Uterus (tissue), 4 donors: ENCODE data around the gene PRRX2. TPM values are rescaled to one million over a fixed set of nuclear protein-coding genes. Genes with fewer than 3 reads are reported as not detected.
A peak's percentile ranks its signal among the peaks of the same experiment; 100 is the strongest.

Experiments
- DNase-seq, 2 donors: peaks; one replicate each; pipeline ENCODE4 v3.0.0-alpha.2; 2019 to 2020
- H3K27ac ChIP-seq, 2 donors: fragments of 200-600 bp; sonication (generic); 1 replicate in 1 of 2; 2 replicates in 1 of 2; pipeline ENCODE4 v1.5.1; 2016 to 2018
- H3K27me3 ChIP-seq, 2 donors: fragments of 200-600 bp; sonication (generic); one replicate each; pipeline ENCODE4 v1.5.1; 2018 to 2019; ENCODE audit warnings: control low read depth in 1 of 2
- H3K36me3 ChIP-seq, 2 donors: fragments of 200-600 bp; sonication (generic); one replicate each; pipeline ENCODE4 v1.5.1; 2019; ENCODE audit warnings: control low read depth in 1 of 2
- H3K4me1 ChIP-seq, 2 donors: fragments of 200-600 bp; sonication (generic); one replicate each; pipeline ENCODE4 v1.5.1; 2018 to 2019; ENCODE audit warnings: control low read depth in 1 of 2
- H3K4me3 ChIP-seq, 2 donors: fragments of 200-600 bp; sonication (generic); 1 replicate in 1 of 2; 2 replicates in 1 of 2; pipeline ENCODE4 v1.5.1; 2018 to 2019; ENCODE audit warnings: mild to moderate bottlenecking in 1 of 2
- H3K9me3 ChIP-seq, 2 donors: fragments of 200-600 bp; sonication (generic); one replicate each; pipeline ENCODE4 v1.5.1; 2019; ENCODE audit warnings: control low read depth in 1 of 2
- CTCF ChIP-seq, 4 experiments: fragments of 200-600 bp in 2 of 4; fragments of 450-650 bp in 2 of 4; sonication (generic) in 2 of 4; IDR thresholded peaks; one replicate each; pipeline ENCODE4 v1.5.1; 2016 to 2019; ENCODE audit warnings: antibody characterized with exemption in 4 of 4, mild to moderate bottlenecking in 2 of 4, moderate library complexity in 1 of 4
- POLR2A ChIP-seq, 2 donors: fragments of 450-650 bp; IDR thresholded peaks; one replicate each; pipeline ENCODE4 v1.6.1; 2016; ENCODE audit warnings: antibody characterized with exemption in 2 of 2, mild to moderate bottlenecking in 1 of 2, moderate library complexity in 1 of 2
- intact Hi-C: fragments of 100-400 bp; cut with DNase I; formaldehyde crosslinking; loops from one replicate; pipeline ENCODE4 v1.15.1; 2023; ENCODE audit warnings: low total_unique reads
- total RNA-seq, 4 donors: library from RNA; depleted of rRNA in 3 of 4; stranded (reverse); fragments of >200 nt in 3 of 4; gene quantifications; one replicate each; pipeline versions ENCODE4 v1.1.0 to v1.2.4, GENCODE V29; 2014 to 2023
- donor health status: DM: yes; HTN: yes; CAD: no.

PRRX2 gene
- total RNA-seq, 4 donors from 2014 or later, result 3.5 to 5.5 TPM; not detected in 2

GRCh38 chr9:129695870-129696269, 30.4 kb downstream of the PRRX2 start:
- TF ChIP-seq POLR2A (IDR thresholded peaks at IDR 0.05) (no peak), CTCF (IDR thresholded peaks at IDR 0.05) (no peak)
- Histone ChIP-seq H3K4me3 (no peak overlapping the region), H3K27me3 (no peaks in the 10 kb centered on the region), H3K27ac (peak overlapping the region in 1 of 2 donors; percentile 11), H3K36me3 (no peaks in the 10 kb centered on the region), H3K4me1 (peaks cover 0 to 10% of the 10 kb centered on the region in 2 donors), H3K9me3 (no peaks in the 10 kb centered on the region)
- intact Hi-C loops, result no loop called here
- DNase-seq, result no peak

- H3K36me3 ChIP-seq, result no peaks in the 10 kb centered on the region
- no peaks in the 10 kb centered on the region for H3K9me3 ChIP-seq
- H3K27me3 ChIP-seq, result no peaks in the 10 kb centered on the region
- TF ChIP-seq CTCF (IDR thresholded peaks at IDR 0.05), result no peak
- TF ChIP-seq POLR2A (IDR thresholded peaks at IDR 0.05), result peak in 1 of 2 donors; percentile 19
- H3K4me3 ChIP-seq, result peak overlapping the region; percentile 36 to 47
- intact Hi-C loops, result no loop called here
- peak overlapping the region; percentile 66 to 67 for H3K27ac ChIP-seq
- DNase-seq, result peak; percentile 45 to 59
- H3K4me1 ChIP-seq, result peaks cover 0 to 10% of the 10 kb centered on the region in 2 donors
Measured at GRCh38 chr9:129696944-129697655, 31.7 kb downstream of the PRRX2 start.

- peaks cover 0 to 10% of the 10 kb centered on the region in 2 donors for H3K4me1 ChIP-seq
- peak overlapping the region; percentile 36 to 47 for H3K4me3 ChIP-seq
- no peaks in the 10 kb centered on the region for H3K9me3 ChIP-seq
- H3K27me3 ChIP-seq, result no peaks in the 10 kb centered on the region
- no peaks in the 10 kb centered on the region for H3K36me3 ChIP-seq
- intact Hi-C loops, result no loop called here
- H3K27ac ChIP-seq, result peak overlapping the region; percentile 66 to 67
- DNase-seq, result peak; percentile 43 to 64
- TF ChIP-seq CTCF (IDR thresholded peaks at IDR 0.05) (no peak), POLR2A (IDR thresholded peaks at IDR 0.05) (no peak)
Measured at GRCh38 chr9:129697656-129698253, 32.3 kb downstream of the PRRX2 start.

- intact Hi-C loops, result no loop called here
- H3K36me3 ChIP-seq, result no peaks in the 10 kb centered on the region
- no peaks in the 10 kb centered on the region for H3K9me3 ChIP-seq
- peaks cover 0 to 13% of the 10 kb centered on the region in 2 donors for H3K4me1 ChIP-seq
- peak overlapping the region in 1 of 2 donors; percentile 47 for H3K4me3 ChIP-seq
- TF ChIP-seq CTCF (IDR thresholded peaks at IDR 0.05) (no peak), POLR2A (IDR thresholded peaks at IDR 0.05) (no peak)
- peak in 1 of 2 donors; percentile 56 for DNase-seq
- no peaks in the 10 kb centered on the region for H3K27me3 ChIP-seq
- H3K27ac ChIP-seq, result peak overlapping the region in 1 of 2 donors; percentile 67
Measured at GRCh38 chr9:129698254-129698757, 32.9 kb downstream of the PRRX2 start.

GRCh38 chr9:129701054-129701453, 35.6 kb downstream of the PRRX2 start:
- peaks cover 0 to 20% of the 10 kb centered on the region in 2 donors for H3K4me1 ChIP-seq
- intact Hi-C loops, result no loop called here

More at GRCh38 chr9:129701054-129701453, 35.6 kb downstream of the PRRX2 start:
- no peak for DNase-seq
- no peak overlapping the region for H3K4me3 ChIP-seq
- no peaks in the 10 kb centered on the region for H3K27me3 ChIP-seq
- TF ChIP-seq CTCF (IDR thresholded peaks at IDR 0.05) (no peak), POLR2A (IDR thresholded peaks at IDR 0.05) (no peak)
- H3K27ac ChIP-seq, result no peak overlapping the region
- H3K36me3 ChIP-seq, result no peaks in the 10 kb centered on the region
- H3K9me3 ChIP-seq, result no peaks in the 10 kb centered on the region
